GM13976 (cell line): ENCODE data around the gene LCMT1.
"Not testable (repeated sequence)": the region's sequence is repeated elsewhere in the genome, so short reads cannot be mapped to it uniquely, and the experiment has no call there.

Source experiments
- DNase-seq: peaks from one replicate; pipeline ENCODE4 v3.0.0; 2012; ENCODE audit warnings: low spot score
- in situ Hi-C: fragments of 300-500 bp; cut with MboI; formaldehyde crosslinking; loops from one replicate; pipeline ENCODE4 v1.12.0; 2022; ENCODE audit warnings: low sequenced_read_pairs, mixed read lengths, inconsistent platforms; ENCODE audit not compliant: unreplicated experiment
- TF ChIP-seq, protein P1 (sequence below): IDR thresholded peaks from 2 replicates; pipeline ENCODE4 v1.5.1; 2012; ENCODE audit warnings: borderline replicate concordance, mild to moderate bottlenecking; ENCODE audit not compliant: insufficient read depth; ENCODE audit errors: extremely low read depth, missing control alignments, control extremely low read depth

LCMT1 gene

DNA sequence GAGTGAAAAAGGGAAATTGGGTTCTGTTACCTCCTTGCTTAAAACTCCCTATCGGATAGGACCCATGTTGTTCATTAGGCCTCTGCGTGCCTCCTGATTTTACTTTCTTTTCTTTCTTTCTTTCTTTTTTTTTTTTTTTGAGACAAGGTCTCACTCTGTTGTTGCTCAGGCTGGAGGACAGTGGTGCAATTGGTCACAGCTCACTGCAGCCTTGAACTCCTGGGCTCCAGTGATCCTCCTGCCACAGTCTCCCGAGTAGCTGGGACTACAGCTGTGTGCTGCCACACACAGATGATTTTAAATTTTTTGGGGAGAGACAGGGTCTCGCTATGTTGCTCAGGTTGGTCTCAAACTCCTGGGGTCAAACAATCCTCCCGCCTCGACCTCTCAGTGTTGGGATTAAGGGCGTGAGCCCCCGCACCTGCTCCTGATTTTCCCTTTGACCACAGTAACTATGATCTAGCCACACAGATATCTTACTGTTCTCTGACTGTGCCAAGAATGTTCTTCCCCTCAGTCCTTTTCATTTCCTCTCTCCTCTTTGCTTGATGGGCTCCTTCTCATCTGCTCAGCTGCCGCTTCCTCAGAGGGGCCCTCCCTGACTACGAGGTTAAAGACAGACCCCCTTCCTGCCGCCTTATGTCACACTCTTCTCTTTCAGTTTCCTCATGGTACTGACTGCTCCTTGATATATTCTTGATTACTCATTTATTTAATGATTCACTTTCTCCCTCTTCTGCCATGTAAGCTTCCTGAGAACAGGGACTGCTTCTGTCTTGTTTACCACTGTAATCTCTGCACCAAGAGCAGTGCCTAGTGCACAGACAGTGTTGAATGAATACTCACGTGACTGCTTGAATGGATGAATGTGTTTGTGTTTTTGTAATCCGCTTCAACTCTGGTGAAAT, 44.3 kb downstream of the LCMT1 start:
- in situ Hi-C loops = no loop called here
- TF ChIP-seq, protein P1, sequence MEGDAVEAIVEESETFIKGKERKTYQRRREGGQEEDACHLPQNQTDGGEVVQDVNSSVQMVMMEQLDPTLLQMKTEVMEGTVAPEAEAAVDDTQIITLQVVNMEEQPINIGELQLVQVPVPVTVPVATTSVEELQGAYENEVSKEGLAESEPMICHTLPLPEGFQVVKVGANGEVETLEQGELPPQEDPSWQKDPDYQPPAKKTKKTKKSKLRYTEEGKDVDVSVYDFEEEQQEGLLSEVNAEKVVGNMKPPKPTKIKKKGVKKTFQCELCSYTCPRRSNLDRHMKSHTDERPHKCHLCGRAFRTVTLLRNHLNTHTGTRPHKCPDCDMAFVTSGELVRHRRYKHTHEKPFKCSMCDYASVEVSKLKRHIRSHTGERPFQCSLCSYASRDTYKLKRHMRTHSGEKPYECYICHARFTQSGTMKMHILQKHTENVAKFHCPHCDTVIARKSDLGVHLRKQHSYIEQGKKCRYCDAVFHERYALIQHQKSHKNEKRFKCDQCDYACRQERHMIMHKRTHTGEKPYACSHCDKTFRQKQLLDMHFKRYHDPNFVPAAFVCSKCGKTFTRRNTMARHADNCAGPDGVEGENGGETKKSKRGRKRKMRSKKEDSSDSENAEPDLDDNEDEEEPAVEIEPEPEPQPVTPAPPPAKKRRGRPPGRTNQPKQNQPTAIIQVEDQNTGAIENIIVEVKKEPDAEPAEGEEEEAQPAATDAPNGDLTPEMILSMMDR = no peak
- DNase-seq = no peak

DNA sequence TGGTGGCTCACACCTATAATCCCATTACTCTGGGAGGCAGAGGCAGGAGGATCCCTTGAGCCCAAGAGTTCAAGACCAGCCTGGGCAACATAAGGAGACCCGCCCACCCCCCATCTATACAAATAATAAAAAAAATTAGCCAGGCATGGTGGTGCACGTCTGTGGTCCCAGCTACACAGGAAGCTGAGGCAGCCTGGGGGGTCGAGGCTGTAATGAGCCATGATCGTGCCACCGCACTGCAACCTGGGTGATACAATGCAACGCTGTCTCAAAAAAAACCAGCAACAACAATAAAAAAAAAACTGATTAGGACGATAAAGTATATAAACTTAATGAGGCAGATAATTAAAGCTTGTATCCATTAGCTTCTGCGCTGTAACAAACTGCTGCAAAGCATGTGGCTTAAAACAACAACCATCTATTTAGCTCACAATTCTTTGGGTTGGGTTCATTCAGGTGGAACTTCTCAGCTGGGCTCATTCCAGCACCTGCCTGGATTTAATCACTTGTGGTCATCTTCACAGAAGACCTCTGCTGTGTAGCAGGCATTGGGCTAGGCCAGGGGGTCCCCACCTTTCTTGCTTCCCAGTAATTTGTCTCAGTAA, 45.8 kb downstream of the LCMT1 start:
- TF ChIP-seq, protein P1 = no peak
- in situ Hi-C loops = no loop called here
- no peak for DNase-seq

DNA sequence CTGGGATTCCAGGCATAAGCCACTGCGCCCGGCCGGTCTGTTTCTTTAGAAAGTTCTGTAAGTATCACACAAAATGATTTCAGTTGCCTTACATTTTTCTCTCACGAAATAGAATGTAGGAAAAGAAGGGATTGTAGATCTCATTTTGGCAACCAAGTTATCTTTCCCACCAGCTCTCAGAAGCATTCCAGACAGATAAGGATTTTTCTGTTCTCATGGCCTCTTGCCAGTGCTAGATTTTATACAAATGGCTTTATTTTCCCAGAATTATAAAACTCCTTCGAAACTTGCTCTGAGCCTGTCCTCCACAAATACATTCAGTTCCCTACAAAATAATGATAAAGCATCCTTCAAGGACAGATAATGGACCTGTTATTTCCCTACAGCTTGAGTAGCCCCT, 46.9 kb downstream of the LCMT1 start:
- in situ Hi-C loops = no loop called here
- TF ChIP-seq, protein P1 = no peak

DNA sequence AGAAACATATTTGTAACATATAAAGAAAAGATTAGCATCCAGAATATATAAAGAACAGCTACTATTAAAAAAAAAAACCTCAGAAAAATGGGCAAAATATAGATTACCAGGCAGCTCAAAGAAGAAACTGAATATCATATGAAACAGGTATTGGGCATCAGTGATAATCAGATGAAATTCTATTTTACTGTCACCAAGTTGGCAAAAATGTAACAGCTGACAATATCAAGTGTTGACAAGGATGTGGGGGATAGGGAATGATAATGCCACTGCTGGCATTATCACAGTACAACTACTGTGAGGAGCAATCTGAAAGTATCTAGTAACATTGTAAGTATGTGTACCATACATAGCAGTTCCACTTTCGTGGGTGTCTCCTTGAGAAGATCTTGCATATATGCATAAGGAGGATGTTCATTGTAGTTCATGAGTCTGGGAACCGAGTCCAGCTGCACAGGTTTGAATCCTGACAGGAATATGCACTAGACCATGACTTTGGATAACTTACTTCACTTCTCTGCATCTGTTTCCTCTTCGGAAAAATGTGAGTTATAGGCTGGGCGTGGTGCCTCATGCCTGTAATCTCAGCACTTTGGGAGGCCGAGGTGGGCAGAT, 50.3 kb downstream of the LCMT1 start:
- DNase-seq = no peak
- TF ChIP-seq, protein P1 = no peak
- in situ Hi-C loops = no loop called here

More for the DNA sequence above, 46.9 kb downstream of the LCMT1 start:
- no peak for DNase-seq

DNA sequence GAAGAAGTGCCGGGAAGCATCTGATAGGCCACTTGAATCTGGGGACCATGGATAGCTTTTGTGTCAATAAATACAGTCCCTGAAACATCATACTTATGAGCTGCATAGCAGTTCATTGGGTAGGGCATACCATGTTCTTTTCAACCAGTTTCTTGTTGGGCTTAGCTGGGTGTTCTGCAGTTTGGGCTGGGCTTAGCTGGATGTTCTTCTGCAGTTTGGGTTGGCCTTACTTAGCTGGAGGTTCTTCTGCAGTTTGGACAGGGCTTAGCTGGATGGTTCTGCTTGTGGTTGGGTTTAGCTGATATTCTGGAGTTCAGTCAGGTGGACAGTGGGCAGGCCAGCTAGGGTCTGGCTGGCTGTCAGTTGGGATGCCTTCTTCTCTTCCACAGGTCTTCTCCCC, 52.1 kb downstream of the LCMT1 start:
- in situ Hi-C loops = no loop called here
- TF ChIP-seq, protein P1 = no peak
- DNase-seq = no peak

DNA sequence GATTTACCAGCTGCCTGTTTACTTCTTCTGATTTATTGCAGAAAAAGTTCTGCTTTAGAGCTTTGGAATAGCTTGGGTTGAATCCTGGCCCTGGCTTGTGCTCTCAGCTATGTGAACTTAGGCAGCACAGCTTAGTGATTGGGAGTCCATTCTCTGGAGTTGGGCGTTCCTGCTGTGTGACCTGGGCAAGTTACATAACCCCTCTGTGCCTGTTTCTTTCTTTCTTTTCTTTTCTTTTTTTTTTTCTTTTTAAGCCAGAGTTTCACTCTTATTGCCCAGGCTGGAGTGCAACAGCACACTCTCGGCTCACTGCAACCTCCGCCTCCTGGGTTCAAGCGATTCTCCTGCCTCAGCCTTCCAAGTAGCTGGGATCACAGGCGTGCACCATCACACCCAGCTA, 53.7 kb downstream of the LCMT1 start:
- TF ChIP-seq, protein P1 = no peak
- DNase-seq = no peak
- in situ Hi-C loops = no loop called here

DNA sequence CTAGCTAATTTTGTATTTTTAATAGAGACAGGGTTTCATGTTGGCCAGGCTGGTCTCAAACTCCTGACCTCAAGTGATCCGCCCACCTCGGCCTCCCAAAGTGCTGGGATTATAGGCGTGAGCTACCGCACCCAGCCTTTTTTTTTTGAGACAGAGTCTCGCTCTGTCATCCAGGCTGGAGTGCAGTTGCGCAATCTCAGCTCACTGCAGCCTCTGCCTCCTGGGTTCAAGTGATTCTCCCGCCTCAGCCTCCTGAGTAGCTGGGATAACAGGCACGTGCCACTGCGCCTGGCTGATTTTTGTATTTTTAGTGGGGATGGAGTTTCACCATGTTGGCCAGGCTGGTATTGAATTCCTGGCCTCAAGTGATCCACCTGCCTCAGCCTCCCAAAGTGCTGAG, 56.4 kb downstream of the LCMT1 start:
- in situ Hi-C loops, DNase-seq: not testable (repeated sequence)
